Transverse colon (tissue), 1 donor: Measurements from ENCODE around the gene PPP1R12B.
"Not testable (repeated sequence)": the region's sequence is repeated elsewhere in the genome, so short reads cannot be mapped to it uniquely, and the experiment has no call there.

Experiments
- EP300 ChIP-seq: sonication (generic); formaldehyde crosslinking; IDR thresholded peaks from one replicate; pipeline ENCODE4 v1.6.1; 2017; ENCODE audit warnings: antibody characterized with exemption, low read depth
- POLR2A ChIP-seq: fragments of 450-650 bp; IDR thresholded peaks from one replicate; pipeline ENCODE4 v1.6.1; 2016; ENCODE audit warnings: antibody characterized with exemption, mild to moderate bottlenecking, moderate library complexity

GRCh38 chr1:202484820-202485219 is 136.3 kb downstream of the PPP1R12B start:
- not testable (repeated sequence) for TF ChIP-seq EP300, POLR2A
